ENCODE measurements around the gene PARD6G.

- TF ChIP-seq, protein P1, sequence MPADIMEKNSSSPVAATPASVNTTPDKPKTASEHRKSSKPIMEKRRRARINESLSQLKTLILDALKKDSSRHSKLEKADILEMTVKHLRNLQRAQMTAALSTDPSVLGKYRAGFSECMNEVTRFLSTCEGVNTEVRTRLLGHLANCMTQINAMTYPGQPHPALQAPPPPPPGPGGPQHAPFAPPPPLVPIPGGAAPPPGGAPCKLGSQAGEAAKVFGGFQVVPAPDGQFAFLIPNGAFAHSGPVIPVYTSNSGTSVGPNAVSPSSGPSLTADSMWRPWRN (IDR thresholded peaks at IDR 0.05; ENCODE audit: low read depth), result no peak
- TF ChIP-seq, protein P2, sequence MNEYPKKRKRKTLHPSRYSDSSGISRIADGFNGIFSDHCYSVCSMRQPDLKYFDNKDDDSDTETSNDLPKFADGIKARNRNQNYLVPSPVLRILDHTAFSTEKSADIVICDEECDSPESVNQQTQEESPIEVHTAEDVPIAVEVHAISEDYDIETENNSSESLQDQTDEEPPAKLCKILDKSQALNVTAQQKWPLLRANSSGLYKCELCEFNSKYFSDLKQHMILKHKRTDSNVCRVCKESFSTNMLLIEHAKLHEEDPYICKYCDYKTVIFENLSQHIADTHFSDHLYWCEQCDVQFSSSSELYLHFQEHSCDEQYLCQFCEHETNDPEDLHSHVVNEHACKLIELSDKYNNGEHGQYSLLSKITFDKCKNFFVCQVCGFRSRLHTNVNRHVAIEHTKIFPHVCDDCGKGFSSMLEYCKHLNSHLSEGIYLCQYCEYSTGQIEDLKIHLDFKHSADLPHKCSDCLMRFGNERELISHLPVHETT (CRISPR knock-in tag; conservative IDR thresholded peaks at IDR 0.05 in 1 of 2, IDR thresholded peaks at IDR 0.05 in 1 of 2), result no peak
- TF ChIP-seq MLX (CRISPR knock-in tag; conservative IDR thresholded peaks at IDR 0.05), result no peak
- TF ChIP-seq ELF4 (CRISPR knock-in tag; IDR thresholded peaks at IDR 0.05), result no peak
- no peak for TF ChIP-seq CBFB (CRISPR knock-in tag; IDR thresholded peaks at IDR 0.05)
- no peak for TF ChIP-seq CTCF (IDR thresholded peaks at IDR 0.05 in 2 of 3, conservative IDR thresholded peaks at IDR 0.05 in 1 of 3; ENCODE audit: insufficient read depth in 2 of 3, low read depth in 1 of 3, low read length in 3 of 3)
- TF ChIP-seq EZH2 (IDR thresholded peaks at IDR 0.05; ENCODE audit: borderline replicate concordance, low read depth, low read length), result no peak
- no peak for TF ChIP-seq MEF2D (tag; conservative IDR thresholded peaks at IDR 0.05; ENCODE audit: low read depth)
- TF ChIP-seq CHD2 (IDR thresholded peaks at IDR 0.05; ENCODE audit: low read depth, low read length), result no peak
Observed at GRCh38 chr18:80185545-80185944, 61.8 kb downstream of the PARD6G start.
